ES-I3 (cell line): Measurements from ENCODE around the gene BUD31.
"Not testable (repeated sequence)": the region's sequence is repeated elsewhere in the genome, so short reads cannot be mapped to it uniquely, and the experiment has no call there.

Experiments used
- H3K36me3 ChIP-seq: 2 replicates; pipeline ENCODE4 v1.6.1; 2013; ENCODE audit warnings: mild to moderate bottlenecking, low read length, control low read depth, moderate library complexity; ENCODE audit not compliant: insufficient read depth
- H3K4me1 ChIP-seq: 2 replicates; pipeline ENCODE4 v1.6.1; 2013; ENCODE audit warnings: mild to moderate bottlenecking, control low read depth, low read length; ENCODE audit not compliant: insufficient read depth
- H3K9ac ChIP-seq: 2 replicates; pipeline ENCODE4 v1.6.1; 2013; ENCODE audit warnings: low read depth, mild to moderate bottlenecking, low read length, moderate library complexity
- H3K9me3 ChIP-seq: 2 replicates; pipeline ENCODE4 v1.6.1; 2013; ENCODE audit warnings: mild to moderate bottlenecking, low read length, moderate library complexity; ENCODE audit not compliant: control insufficient read depth, insufficient read depth

BUD31 gene

DNA sequence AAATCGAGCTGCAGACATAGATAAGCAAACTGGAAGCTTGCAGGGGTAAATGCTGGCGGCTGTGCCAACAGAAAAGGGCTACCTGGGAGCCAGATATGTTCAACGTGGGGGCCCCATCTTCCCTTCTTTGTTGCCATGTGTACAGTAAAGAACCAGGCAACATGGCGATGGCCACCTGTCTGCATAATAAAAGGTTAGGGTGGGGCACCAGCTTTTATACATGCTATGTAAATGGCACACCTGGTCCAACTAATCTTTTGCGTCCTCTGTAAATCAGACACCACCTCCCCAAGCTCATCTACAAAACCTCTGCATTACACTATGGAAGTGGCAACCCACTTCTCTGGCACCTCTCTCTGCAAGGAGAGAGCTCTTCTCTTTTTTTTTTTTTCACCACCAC lies 13.9 kb downstream of the BUD31 start:
- no peaks in the 10 kb centered on the region for H3K9me3 ChIP-seq
- H3K36me3 ChIP-seq: peaks cover 17% of the 10 kb centered on the region
- H3K9ac ChIP-seq: no peak overlapping the region
- no peaks in the 10 kb centered on the region for H3K4me1 ChIP-seq

DNA sequence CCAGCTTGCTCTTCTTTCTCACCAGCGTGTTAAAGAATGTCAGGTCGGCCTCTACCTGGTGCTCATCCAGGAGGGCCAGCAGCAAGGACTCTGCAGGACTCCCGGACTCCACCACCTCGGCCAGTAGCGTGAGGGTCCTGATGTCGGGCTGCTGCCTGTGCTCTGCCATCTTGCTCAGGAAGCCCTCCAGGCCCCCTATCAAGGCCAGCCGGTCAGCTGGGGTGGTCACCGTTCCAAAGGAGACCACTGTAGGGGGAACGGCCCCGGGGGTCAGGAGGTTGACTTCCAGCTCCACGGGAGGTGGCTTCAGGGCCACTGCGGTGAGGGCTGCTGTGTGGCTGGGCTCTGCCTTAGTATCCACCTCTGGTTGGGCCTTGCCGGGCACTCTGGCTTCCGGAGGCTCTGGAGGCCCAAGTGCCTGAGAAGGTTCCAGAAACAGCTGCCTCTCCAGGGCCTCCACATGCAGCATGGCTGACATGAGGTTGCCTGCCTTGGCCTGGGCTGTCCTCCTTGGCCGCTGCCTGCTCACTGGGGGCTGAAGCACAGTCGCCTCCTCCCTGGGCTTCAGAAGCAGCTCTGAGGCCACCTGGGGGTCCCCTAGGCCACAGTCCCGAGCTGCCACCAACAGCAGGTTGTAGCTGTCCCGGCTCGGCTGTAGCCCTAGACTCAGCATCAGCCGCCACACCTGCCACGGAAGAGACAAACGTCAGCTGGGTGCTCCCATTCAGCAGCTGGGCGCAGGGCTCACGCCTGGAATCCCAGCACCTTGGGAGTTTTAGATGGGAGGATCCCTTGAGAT lies 16.4 kb downstream of the BUD31 start:
- H3K36me3 ChIP-seq: peaks cover 6% of the 10 kb centered on the region

DNA sequence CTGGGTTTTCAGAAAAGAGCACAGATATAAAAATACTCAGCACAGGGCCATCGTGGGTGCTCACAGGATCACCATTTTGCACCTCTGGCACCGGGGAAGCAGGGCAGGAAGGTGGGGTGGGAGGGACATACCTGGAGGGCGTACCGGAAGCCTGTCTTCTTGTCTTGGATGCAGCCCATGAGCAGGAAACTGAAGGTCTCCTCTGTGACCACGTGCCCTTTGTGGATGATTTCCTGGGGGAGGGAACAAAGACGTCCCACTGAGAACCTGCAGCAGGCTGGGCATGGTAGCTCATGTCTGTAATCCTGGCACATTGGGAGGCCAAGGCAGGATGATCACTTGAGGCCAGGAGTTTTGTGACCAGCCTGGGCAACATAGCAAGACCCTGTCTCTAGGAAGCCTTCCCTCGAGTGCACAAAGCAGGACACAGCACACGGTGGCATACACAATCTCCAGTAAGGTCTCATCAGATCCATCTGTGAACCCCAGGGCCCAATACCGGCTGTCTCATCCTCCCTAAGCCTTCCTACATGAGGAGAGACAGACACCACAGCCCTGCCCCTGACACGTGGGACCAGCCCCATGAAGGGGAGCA lies 20.3 kb downstream of the BUD31 start:
- peaks cover 5% of the 10 kb centered on the region for H3K36me3 ChIP-seq
- no peaks in the 10 kb centered on the region for H3K4me1 ChIP-seq
- no peak overlapping the region for H3K9ac ChIP-seq
- no peaks in the 10 kb centered on the region for H3K9me3 ChIP-seq

More for the DNA sequence above, 16.4 kb downstream of the BUD31 start:
- Histone ChIP-seq H3K9me3 (no peaks in the 10 kb centered on the region), H3K9ac (no peak overlapping the region), H3K4me1 (no peaks in the 10 kb centered on the region)

DNA sequence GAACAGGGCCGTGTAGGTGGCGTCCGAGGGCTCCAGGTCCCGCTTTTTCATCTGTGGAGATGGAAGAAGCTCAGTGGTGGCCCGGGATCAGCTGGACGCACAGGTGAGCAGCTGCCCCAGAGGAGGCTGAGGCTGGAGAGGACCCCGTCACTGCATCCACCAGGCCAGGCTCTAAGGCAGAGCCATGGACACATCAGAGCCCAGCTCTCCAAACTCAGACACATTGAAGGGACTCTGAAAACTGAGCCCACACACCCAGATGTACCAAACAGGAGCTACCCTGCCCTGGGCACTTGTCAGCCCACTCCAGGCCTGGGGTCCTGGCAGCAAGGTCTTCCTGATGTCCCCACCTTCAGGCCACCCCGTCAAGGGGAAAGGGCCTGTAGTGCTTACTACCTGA lies 21.0 kb downstream of the BUD31 start:
- H3K9me3 ChIP-seq: no peaks in the 10 kb centered on the region
- peaks cover 8% of the 10 kb centered on the region; the same call in 1 of the 2 replicates for H3K36me3 ChIP-seq
- no peaks in the 10 kb centered on the region for H3K4me1 ChIP-seq
- H3K9ac ChIP-seq: no peak overlapping the region

DNA sequence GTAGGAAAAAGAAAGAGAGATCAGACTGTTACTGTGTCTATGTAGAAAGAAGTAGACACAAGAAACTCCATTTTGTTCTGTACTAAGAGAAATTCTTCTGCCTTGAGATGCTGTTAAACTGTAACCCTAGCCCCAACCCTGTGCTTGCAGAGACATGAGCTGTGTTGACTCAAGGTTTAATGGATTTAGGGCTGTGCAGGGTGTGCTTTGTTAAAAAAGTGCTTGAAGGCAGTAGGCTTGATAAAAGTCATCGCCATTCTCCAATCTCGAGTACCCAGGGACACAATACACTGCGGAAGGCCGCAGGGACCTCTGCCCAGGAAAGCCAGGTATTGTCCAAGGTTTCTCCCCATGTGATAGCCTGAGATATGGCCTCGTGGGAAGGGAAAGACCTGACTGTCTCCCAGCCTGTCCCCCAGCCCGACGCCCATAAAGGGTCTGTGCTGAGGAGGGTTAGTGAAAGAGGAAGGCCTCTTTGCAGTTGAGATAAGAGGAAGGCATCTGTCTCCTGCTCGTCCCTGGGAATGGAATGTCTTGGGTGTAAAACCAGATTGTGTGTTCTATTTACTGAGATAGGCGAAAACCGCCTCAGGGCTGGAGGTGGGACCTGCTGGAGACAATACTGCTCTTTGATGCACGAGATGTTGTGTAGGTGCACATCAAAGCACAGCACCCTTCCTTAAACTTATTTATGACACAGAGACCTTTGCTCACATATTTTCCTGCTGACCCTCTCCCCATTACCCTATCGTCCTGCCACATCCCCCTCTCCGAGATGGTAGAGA lies 23.2 kb downstream of the BUD31 start:
- not testable (repeated sequence) for H3K4me1 ChIP-seq, H3K9ac ChIP-seq, H3K9me3 ChIP-seq
- peaks cover 11% of the 10 kb centered on the region; the same call in 1 of the 2 replicates for H3K36me3 ChIP-seq

DNA sequence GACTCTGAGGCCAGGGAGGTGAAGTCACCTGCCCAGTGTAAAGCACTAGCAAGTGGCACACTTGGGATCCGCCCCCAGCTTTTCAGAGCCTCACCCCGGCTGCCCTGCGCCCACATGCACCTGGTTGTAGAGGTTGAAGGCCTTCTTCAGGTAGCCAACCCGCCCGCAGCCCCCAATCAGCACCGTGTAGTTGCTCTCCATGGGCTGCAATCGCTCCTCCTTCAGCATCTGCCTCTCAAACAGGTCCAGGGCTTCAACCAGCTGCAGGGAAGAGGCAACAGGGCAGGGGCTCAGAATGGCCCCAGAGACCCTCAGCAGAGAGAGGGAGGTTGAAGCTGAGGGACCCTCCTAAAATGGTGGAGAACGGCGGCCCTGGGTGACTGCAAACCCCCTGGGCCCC lies 24.4 kb downstream of the BUD31 start:
- H3K9ac ChIP-seq: no peak overlapping the region
- H3K36me3 ChIP-seq: peaks cover 11% of the 10 kb centered on the region; the same call in 1 of the 2 replicates
- H3K4me1 ChIP-seq: no peaks in the 10 kb centered on the region
- no peaks in the 10 kb centered on the region for H3K9me3 ChIP-seq

DNA sequence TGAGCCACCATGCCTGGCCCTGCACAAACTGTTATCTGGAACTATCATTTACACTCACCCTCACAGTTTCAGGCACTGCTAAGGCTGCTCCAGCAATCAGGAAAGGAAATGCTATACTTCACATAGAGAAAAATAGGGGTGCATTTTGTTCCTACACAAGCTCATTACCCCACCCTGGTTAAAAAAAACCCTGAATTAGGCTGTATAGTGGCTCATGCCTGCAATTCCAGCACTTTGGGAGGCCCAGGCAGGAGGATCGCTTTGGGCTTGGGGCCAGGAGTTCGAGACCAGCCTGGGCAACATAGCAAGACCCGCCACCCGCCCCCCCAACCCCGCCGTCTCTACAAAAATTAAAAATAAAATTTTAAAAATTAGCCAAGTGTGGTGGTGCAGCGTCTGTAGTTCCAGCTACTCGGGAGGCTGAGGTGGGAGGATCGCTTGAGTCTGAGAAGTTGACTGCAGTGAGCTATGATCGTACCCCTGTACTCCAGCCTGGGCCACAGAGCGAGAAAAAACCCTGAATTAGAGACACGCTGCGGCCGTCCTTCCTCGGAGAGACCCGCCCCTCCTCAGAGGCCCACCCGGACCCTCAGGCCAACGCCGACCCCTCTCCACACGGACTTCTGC lies 29.3 kb downstream of the BUD31 start:
- peak overlapping the region; percentile 94; the same call in 1 of the 2 replicates for H3K9ac ChIP-seq
- H3K36me3 ChIP-seq: peaks cover 9% of the 10 kb centered on the region
- peaks cover 6% of the 10 kb centered on the region; the same call in 1 of the 2 replicates for H3K4me1 ChIP-seq
- no peaks in the 10 kb centered on the region for H3K9me3 ChIP-seq

DNA sequence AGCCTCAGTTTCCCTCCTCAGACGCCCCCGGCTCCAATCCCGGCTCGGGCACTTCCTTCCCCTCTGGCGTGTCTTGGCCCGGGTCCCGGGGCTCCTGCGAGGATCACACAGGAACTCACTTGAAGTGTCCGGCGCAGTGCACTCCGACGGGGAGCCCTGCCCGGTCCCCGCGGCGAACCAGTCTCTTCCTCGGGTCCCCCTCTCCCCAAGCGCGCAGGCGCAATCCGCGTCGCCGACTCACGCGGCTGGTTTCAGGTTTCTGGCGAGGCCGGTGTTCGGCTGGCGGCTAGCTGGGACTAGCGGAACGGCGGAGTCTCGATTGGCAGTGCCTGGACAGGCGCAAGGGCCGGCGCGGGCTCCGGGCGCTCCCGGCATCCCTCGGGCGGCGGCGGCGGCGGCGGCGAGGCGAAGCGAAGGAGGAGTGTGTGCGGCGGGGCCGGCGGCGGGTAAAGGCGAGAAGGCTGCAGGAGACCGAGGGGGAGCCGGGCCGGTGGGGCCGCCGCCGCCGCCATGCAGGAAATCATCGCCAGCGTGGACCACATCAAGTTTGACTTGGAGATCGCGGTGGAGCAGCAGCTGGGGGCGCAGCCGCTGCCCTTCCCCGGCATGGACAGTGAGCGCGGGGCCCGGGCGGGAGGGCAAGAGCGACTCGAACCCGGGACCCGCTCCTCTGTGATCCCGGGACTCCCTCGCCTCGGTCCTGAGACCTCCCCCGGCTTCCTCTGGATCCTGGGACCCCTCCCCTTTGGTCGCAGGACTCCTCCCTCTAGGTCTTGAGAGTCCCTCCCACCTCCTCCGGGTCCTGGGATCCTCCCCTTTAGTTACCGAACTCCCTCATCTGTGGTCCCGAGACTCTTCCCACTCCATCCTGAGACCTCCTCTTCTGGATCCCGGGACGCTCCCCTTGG lies 30.1 kb downstream of the BUD31 start, which contains the start of the genes CPSF4 and PTCD1:
CPSF4 (plus strand) TSS at position 371 of the 908 bp plus-strand sequence; CDS start at position 511, 140 bp downstream.
PTCD1 (minus strand) TSS at position 226 of the 908 bp plus-strand sequence. CDS start 3,556 bp downstream, outside the sequence.
- H3K36me3 ChIP-seq: peaks cover 11% of the 10 kb centered on the region
- peaks cover 6% of the 10 kb centered on the region; the same call in 1 of the 2 replicates for H3K4me1 ChIP-seq
- no peaks in the 10 kb centered on the region for H3K9me3 ChIP-seq
- H3K9ac ChIP-seq: peak within 1 kb of the TSS; percentile 94

DNA sequence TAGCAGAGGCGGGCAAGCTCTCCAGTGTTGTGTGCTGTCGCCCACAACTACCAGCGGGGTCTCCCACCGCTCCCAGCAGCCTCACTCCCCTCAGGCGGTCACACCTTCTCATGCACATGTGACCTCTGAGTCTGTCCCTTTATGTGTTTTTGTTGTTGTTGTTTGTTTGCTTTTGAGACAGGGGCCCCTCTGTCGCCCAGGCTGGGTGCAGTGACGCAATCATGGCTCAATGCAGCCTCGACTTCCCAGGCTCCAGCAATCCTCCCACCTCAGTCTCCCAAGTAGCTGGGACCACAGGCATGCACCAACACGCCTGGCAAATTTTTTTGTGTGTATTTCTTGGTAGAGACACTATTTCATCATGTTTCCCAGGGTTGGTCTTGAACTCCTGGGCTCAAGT lies 31.4 kb downstream of the BUD31 start:
- H3K36me3 ChIP-seq: peaks cover 14% of the 10 kb centered on the region
- H3K9ac ChIP-seq: peak overlapping the region; percentile 94
- no peaks in the 10 kb centered on the region for H3K9me3 ChIP-seq
- peaks cover 6% of the 10 kb centered on the region; the same call in 1 of the 2 replicates for H3K4me1 ChIP-seq

DNA sequence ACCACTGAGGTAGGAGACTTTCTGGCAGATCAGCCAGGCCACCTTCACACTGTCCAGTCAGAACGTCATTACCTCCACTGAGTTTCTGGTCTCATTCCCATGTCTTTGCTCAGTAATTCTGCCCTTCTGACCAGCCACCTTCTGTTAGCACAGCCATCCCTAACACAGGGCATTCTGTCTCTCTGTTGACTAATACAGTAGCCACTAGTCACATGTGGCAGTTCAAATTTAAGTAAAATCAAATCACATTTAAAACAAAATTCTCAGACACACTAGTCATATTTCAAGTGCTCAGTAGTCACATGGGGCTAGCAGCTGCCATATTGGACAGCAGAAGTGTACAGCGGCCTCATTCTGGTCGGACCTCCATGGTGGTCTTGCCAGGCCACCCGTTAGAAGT lies 37.3 kb downstream of the BUD31 start:
- Histone ChIP-seq H3K4me1 (peaks cover 5% of the 10 kb centered on the region; the same call in 1 of the 2 replicates), H3K9me3 (no peaks in the 10 kb centered on the region), H3K36me3 (peaks cover 36% of the 10 kb centered on the region), H3K9ac (no peak overlapping the region)

DNA sequence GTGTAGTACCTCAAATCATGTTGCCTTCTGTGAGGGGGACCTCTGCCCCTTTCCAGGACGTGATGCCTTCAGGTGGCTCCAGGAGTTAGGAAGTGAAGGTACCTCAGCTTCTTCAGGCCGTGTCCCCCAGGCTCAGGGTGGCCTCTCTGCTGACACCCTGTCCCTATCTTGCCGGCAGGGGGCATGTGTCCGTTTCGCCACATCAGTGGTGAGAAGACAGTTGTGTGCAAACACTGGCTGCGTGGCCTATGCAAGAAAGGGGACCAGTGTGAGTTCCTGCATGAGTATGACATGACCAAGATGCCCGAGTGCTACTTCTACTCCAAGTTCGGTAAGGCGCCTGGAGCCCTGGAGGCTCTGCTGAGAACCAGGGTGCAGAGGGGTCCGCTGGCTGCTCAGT lies 39.2 kb downstream of the BUD31 start:
- H3K4me1 ChIP-seq: no peaks in the 10 kb centered on the region
- H3K9ac ChIP-seq: no peak overlapping the region
- peaks cover 40% of the 10 kb centered on the region for H3K36me3 ChIP-seq

DNA sequence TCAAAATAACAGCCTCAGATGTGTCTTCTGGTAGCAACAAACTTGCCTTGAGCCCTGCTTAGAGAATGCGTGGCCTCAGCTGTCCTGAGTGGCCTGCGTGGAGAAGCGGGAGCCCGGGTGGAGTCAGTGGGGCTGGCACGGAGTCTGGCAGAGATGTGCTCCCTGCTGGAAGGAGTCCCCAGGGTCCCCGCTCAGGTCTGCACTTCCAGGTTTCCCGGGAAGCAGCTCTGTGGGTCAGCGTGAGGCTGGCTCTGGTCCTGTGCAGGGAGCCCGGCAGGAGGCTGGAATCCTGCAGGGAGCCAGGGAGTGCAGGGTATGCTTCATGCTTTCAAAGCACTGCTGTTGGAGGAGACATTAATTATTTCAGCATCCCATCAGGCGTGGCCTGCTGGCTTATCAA lies 40.1 kb downstream of the BUD31 start:
- Histone ChIP-seq H3K9me3 (no peaks in the 10 kb centered on the region), H3K9ac (no peak overlapping the region), H3K4me1 (no peaks in the 10 kb centered on the region), H3K36me3 (peaks cover 44% of the 10 kb centered on the region)

More for the DNA sequence above, 39.2 kb downstream of the BUD31 start:
- no peaks in the 10 kb centered on the region for H3K9me3 ChIP-seq

DNA sequence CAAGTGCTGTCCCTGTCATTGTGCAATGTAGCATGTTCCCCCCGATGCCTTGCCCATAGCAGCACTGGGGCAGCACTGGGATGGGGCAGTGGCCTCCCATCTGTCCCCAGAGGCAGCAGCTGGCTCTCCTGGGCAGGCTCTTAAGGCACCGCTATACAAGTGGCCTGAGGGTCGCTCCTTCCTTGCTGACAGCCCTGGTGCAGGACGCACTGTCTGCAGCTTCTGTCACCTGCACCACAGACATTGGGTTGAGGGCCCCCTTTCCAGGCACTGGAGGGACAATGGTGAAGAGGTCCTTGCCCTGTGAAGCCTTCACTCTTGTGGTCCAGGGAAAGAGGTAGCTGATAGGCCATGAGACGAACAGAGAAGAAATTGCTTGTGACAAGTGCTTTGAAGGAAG lies 40.6 kb downstream of the BUD31 start:
- H3K36me3 ChIP-seq: peaks cover 47% of the 10 kb centered on the region
- no peak overlapping the region for H3K9ac ChIP-seq
- no peaks in the 10 kb centered on the region for H3K9me3 ChIP-seq
- no peaks in the 10 kb centered on the region for H3K4me1 ChIP-seq
